Karpas-422 (cell line): ENCODE results near the gene EBP. TPM values are rescaled to one million over a fixed set of nuclear protein-coding genes. Genes with fewer than 3 reads are reported as not detected.

Experiments
- DNase-seq: peaks from one replicate; pipeline ENCODE4 v3.0.0-alpha.2; 2015
- H2AFZ ChIP-seq: fragments of 200-600 bp; sonication (generic); 2 replicates; pipeline ENCODE4 v1.6.1; 2014; ENCODE audit warnings: antibody characterized with exemption, low read length, mixed read lengths
- H3K27ac ChIP-seq: fragments of 200-600 bp; sonication (generic); 2 replicates; pipeline ENCODE4 v1.5.1; 2014; ENCODE audit warnings: mild to moderate bottlenecking, low read length, moderate library complexity
- H3K27me3 ChIP-seq: fragments of 200-600 bp; sonication (generic); 2 replicates; pipeline ENCODE4 v1.6.1; 2014; ENCODE audit warnings: low read length, mixed read lengths
- H3K36me3 ChIP-seq: fragments of 200-600 bp; sonication (generic); 2 replicates; pipeline ENCODE4 v1.6.1; 2014; ENCODE audit warnings: low read length, mixed read lengths; ENCODE audit not compliant: insufficient read depth
- H3K4me1 ChIP-seq: fragments of 200-600 bp; sonication (generic); 2 replicates; pipeline ENCODE4 v1.6.1; 2014; ENCODE audit warnings: mild to moderate bottlenecking, low read length, mixed read lengths
- H3K4me2 ChIP-seq: fragments of 200-600 bp; sonication (generic); 2 replicates; pipeline ENCODE4 v1.6.1; 2014; ENCODE audit warnings: low read length, low read depth, mild to moderate bottlenecking; ENCODE audit not compliant: poor library complexity, severe bottlenecking
- H3K4me3 ChIP-seq: fragments of 200-600 bp; sonication (generic); 2 replicates; pipeline ENCODE4 v1.5.1; 2014; ENCODE audit warnings: mild to moderate bottlenecking, antibody characterized with exemption, low read length, mixed read lengths
- H3K79me2 ChIP-seq: fragments of 200-600 bp; sonication (generic); 2 replicates; pipeline ENCODE4 v1.6.1; 2014; ENCODE audit warnings: mild to moderate bottlenecking, low read length, mixed read lengths
- H3K9ac ChIP-seq: fragments of 200-600 bp; sonication (generic); 2 replicates; pipeline ENCODE4 v1.6.0; 2014; ENCODE audit warnings: low read length
- H3K9me2 ChIP-seq: fragments of 200-600 bp; sonication (generic), shearing (Covaris generic); replicated peaks from 2 replicates; pipeline ENCODE4 v1.6.0; 2014; ENCODE audit warnings: mild to moderate bottlenecking, low read length, moderate library complexity; ENCODE audit not compliant: insufficient read depth
- H3K9me3 ChIP-seq: fragments of 300-700, 200-600 bp; sonication (generic); 2 replicates; pipeline ENCODE4 v1.6.1; 2014; ENCODE audit warnings: low read length, mixed read lengths
- H4K20me1 ChIP-seq: fragments of 200-600 bp; sonication (generic); 2 replicates; pipeline ENCODE4 v1.6.1; 2014; ENCODE audit warnings: mild to moderate bottlenecking, antibody characterized with exemption, low read length, low read depth; ENCODE audit not compliant: insufficient read depth
- total RNA-seq: library from RNA; depleted of rRNA; stranded (reverse); fragments of >200 nt; shearing (Covaris generic); gene quantifications from 2 replicates; pipeline ENCODE4 v1.2.3, GENCODE V29; 2014; ENCODE audit warnings: low replicate concordance; rRNA removed

EBP gene
- total RNA-seq, 1 experiment from 2014 or later, result 50.2 TPM

- Histone ChIP-seq H3K36me3 (peaks cover 28% of the 10 kb centered on the region), H3K4me1 (peaks cover 26% of the 10 kb centered on the region), H3K79me2 (peaks cover 10% of the 10 kb centered on the region), H4K20me1 (0 out of 2 replicates have a peak, but pooled peaks cover 5% of the 10 kb centered on the region), H3K9me2 (no peaks in the 10 kb centered on the region), H2AFZ (no peak overlapping the region), H3K4me2 (peak overlapping the region; percentile 83), H3K27ac (no peak overlapping the region; the same call in 1 of the 2 replicates), H3K9me3 (no peaks in the 10 kb centered on the region), H3K4me3 (peak overlapping the region; percentile 72), H3K27me3 (no peaks in the 10 kb centered on the region), H3K9ac (peak overlapping the region; percentile 90)
- DNase-seq, result no peak
These were observed 54.0 kb downstream of the EBP start for GRCh38 chrX:48575642-48576041.

DNA sequence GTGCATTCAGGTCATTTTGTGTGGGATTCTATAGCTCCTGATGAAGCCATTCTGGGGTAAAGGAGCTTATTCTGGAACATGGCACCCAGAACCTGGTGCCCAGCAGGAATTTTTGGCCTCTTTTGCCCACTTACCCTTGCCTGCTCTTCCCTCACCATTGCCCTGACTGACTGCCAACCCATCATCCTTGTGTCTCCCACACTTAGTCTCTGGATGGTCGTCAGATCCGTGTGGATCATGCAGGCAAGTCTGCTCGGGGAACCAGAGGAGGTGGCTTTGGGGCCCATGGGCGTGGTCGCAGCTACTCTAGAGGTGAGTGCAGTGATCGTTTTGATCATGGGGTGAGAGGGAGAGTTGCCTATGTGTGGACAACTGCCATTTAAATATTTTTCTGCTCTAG lies 54.5 kb downstream of the EBP start:
- 0 out of 2 replicates have a peak overlapping the region, but pooled peaks have one; percentile 90 for H3K9ac ChIP-seq
- peaks cover 10% of the 10 kb centered on the region for H3K79me2 ChIP-seq
- peaks cover 28% of the 10 kb centered on the region for H3K36me3 ChIP-seq
- no peaks in the 10 kb centered on the region for H3K9me3 ChIP-seq
- H3K4me2 ChIP-seq, result peak overlapping the region; percentile 83
- no peak overlapping the region for H3K27ac ChIP-seq
- no peaks in the 10 kb centered on the region for H3K9me2 ChIP-seq
- peak overlapping the region; percentile 72; the same call in 1 of the 2 replicates for H3K4me3 ChIP-seq
- H2AFZ ChIP-seq, result no peak overlapping the region
- DNase-seq, result no peak
- H3K4me1 ChIP-seq, result peaks cover 21% of the 10 kb centered on the region
- H3K27me3 ChIP-seq, result no peaks in the 10 kb centered on the region
- H4K20me1 ChIP-seq, result 0 out of 2 replicates have a peak, but pooled peaks cover 5% of the 10 kb centered on the region

Other genes starting within 250 kb of the EBP start
- not detected in 2 replicates for gene SSX3, start 165.1 kb upstream of the EBP start, total RNA-seq
- gene SSX4, start 138.3 kb upstream of the EBP start, total RNA-seq, result not detected in 2 replicates
- gene SSX4B, start 109.8 kb upstream of the EBP start, total RNA-seq, result not detected in 2 replicates
- not detected in 2 replicates for gene SLC38A5, start 51.5 kb upstream of the EBP start, total RNA-seq
- 22.9 and 36.3 TPM in 2 replicates for gene FTSJ1, start 45.6 kb upstream of the EBP start, total RNA-seq
- 0.29 TPM in 1 of 2 replicates, not detected in the other for gene PORCN, start 12.8 kb upstream of the EBP start, total RNA-seq
- gene TBC1D25, start 17.9 kb downstream of the EBP start, total RNA-seq, result 3.1 and 14.4 TPM in 2 replicates
- gene RBM3, start 52.7 kb downstream of the EBP start, total RNA-seq, result 176 and 183 TPM in 2 replicates
- gene WDR13, start 75.7 kb downstream of the EBP start, total RNA-seq, result 35.5 and 53.4 TPM in 2 replicates
- 63.4 and 83.6 TPM in 2 replicates for gene WAS, start 162.0 kb downstream of the EBP start, total RNA-seq
- 9.5 and 12.2 TPM in 2 replicates for gene SUV39H1, start 174.9 kb downstream of the EBP start, total RNA-seq
- gene GLOD5, start 239.9 kb downstream of the EBP start, total RNA-seq, result not detected in 2 replicates